Measurements from ENCODE around the gene UBE2J2.
A peak's percentile ranks its signal among the peaks of the same experiment; 100 is the strongest.

UBE2J2 gene

DNA sequence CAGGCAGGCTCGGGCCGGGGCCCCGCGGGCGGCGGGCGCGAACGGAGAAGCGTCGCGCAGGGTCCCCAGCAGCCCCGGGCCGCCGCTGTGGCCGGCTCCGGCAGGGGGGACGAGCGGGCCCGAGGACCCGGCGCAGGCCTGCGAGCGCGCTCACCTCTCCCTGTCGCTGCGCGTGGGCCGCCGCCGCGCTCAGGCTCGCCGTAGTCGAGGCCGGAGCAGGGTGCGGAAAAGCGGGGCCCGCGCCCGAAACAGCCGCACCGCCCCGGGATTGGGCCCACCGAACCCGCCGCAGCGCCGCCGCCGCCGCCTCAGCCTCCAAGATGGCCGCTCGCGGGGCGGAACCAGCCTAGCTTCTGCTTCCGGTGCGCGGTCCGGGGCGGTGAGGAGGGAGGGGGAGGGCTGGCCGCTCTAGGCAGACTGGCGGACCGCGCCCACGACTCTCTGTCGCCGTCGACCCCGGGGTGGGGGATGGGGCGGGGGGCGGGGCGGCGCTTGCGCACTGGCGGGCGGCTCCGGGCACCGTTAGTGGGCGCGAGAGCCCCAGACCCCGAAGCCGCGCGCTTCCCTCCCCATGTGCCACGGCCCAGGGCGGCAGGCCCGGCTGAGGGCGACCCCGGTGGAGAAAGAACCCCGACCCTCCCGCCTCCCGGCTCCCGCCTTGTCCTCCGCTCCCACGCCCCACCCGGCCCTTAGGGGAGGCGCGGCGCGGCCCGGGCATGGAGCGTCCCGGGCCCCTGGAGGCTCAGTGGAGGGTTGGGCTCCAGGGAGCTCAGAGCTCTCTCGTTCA lies at the start of gene UBE2J2:
Gene UBE2J2 (minus strand): TSS at position 343 of the 787 bp plus-strand sequence. CDS start 5,862 bp downstream, outside the sequence.
- DNase-seq (ENCODE audit: extremely low read depth, insufficient read length), result peak; percentile 89
- no peaks in the 10 kb centered on the region for H3K27me3 ChIP-seq (replicated peaks; ENCODE audit: control insufficient read depth, insufficient read depth, low read length)
- no peaks in the 10 kb centered on the region for H3K36me3 ChIP-seq (ENCODE audit: control insufficient read depth, insufficient read depth, low read length)
- H3K4me3 ChIP-seq (replicated peaks; ENCODE audit: low read depth, low read length), result peak within 1 kb of the TSS; percentile 95
- TF ChIP-seq, protein P1, sequence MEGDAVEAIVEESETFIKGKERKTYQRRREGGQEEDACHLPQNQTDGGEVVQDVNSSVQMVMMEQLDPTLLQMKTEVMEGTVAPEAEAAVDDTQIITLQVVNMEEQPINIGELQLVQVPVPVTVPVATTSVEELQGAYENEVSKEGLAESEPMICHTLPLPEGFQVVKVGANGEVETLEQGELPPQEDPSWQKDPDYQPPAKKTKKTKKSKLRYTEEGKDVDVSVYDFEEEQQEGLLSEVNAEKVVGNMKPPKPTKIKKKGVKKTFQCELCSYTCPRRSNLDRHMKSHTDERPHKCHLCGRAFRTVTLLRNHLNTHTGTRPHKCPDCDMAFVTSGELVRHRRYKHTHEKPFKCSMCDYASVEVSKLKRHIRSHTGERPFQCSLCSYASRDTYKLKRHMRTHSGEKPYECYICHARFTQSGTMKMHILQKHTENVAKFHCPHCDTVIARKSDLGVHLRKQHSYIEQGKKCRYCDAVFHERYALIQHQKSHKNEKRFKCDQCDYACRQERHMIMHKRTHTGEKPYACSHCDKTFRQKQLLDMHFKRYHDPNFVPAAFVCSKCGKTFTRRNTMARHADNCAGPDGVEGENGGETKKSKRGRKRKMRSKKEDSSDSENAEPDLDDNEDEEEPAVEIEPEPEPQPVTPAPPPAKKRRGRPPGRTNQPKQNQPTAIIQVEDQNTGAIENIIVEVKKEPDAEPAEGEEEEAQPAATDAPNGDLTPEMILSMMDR (IDR thresholded peaks at IDR 0.05; ENCODE audit: insufficient read depth, low read length, poor library complexity, severe bottlenecking), result peak; percentile 8

DNA sequence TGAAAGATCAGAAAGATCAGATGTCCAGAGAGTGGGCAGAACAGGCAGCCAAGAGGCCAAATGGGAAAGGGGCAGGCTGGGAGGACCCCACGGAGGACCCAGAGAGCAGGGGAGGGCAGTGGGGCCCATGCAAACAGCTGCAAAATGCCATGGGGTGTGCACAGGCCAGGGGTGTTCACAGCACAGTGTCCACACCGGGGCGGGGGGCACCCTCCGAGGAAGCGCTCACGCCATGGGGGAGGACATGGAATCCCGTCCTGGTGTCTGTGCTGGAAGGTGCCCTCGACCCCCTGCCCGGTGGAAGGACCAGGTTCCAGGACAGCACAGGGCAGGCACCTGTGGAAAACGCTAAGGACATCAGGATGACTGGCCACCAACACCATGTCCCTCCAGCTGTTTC lies 49.3 kb upstream of the UBE2J2 start:
- TF ChIP-seq, protein P1 (IDR thresholded peaks at IDR 0.05; ENCODE audit: insufficient read depth, low read length, poor library complexity, severe bottlenecking), result no peak
- no peaks in the 10 kb centered on the region for H3K27me3 ChIP-seq (replicated peaks; ENCODE audit: control insufficient read depth, insufficient read depth, low read length)
- DNase-seq (ENCODE audit: extremely low read depth, insufficient read length), result no peak
- H3K36me3 ChIP-seq (ENCODE audit: control insufficient read depth, insufficient read depth, low read length), result peaks cover 19% of the 10 kb centered on the region
- H3K4me3 ChIP-seq (replicated peaks; ENCODE audit: low read depth, low read length), result no peak overlapping the region; the same call in 1 of the 2 replicates

DNA sequence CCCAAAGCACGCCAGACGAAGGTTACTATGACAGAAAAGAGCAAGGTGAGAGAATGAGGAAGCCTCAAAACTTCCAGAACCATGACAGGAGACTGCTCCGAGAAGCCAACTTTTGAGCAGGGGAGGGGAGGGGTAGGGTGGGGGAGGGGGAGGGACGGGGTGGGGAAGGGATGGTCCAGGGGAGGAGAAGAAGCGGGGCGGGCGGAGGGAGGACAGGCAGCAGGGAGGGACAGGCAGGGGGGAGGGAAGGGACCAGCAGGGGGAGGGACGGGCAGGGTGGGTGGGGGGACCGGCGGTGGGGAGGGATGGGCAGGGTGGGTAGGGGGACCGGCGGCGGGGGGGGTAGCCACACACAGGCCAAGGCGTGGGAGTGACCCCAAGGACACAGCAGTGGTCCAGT lies 48.8 kb upstream of the UBE2J2 start:
- no peak for DNase-seq (ENCODE audit: extremely low read depth, insufficient read length)
- Histone ChIP-seq H3K27me3 (replicated peaks; ENCODE audit: control insufficient read depth, insufficient read depth, low read length) (no peaks in the 10 kb centered on the region), H3K4me3 (replicated peaks; ENCODE audit: low read depth, low read length) (no peak overlapping the region), H3K36me3 (ENCODE audit: control insufficient read depth, insufficient read depth, low read length) (peaks cover 17% of the 10 kb centered on the region)
- TF ChIP-seq, protein P1 (IDR thresholded peaks at IDR 0.05; ENCODE audit: insufficient read depth, low read length, poor library complexity, severe bottlenecking), result no peak

DNA sequence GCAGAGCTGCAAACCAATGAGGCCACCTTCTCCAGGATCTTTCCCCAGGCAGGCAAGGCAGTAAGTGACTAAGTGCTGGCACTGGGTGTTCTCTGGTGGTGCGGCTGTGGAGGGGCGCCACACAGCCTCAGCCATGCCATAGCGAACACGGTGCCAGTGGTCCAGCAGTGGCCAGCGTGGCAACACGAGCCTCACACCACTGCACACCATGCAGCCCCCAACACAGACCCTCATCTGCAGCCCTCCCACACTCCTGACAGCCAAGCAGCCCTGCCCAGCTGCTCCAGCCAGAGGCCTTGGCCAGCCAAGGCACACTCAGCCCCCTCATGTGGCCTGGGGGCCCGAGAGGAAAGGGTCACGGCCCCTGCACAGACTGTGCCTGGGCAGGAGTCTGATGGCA lies 47.8 kb upstream of the UBE2J2 start:
- H3K27me3 ChIP-seq (replicated peaks; ENCODE audit: control insufficient read depth, insufficient read depth, low read length), result no peaks in the 10 kb centered on the region
- TF ChIP-seq, protein P1 (IDR thresholded peaks at IDR 0.05; ENCODE audit: insufficient read depth, low read length, poor library complexity, severe bottlenecking), result no peak
- DNase-seq (ENCODE audit: extremely low read depth, insufficient read length), result no peak
- no peak overlapping the region for H3K4me3 ChIP-seq (replicated peaks; ENCODE audit: low read depth, low read length)
- H3K36me3 ChIP-seq (ENCODE audit: control insufficient read depth, insufficient read depth, low read length), result peaks cover 15% of the 10 kb centered on the region

DNA sequence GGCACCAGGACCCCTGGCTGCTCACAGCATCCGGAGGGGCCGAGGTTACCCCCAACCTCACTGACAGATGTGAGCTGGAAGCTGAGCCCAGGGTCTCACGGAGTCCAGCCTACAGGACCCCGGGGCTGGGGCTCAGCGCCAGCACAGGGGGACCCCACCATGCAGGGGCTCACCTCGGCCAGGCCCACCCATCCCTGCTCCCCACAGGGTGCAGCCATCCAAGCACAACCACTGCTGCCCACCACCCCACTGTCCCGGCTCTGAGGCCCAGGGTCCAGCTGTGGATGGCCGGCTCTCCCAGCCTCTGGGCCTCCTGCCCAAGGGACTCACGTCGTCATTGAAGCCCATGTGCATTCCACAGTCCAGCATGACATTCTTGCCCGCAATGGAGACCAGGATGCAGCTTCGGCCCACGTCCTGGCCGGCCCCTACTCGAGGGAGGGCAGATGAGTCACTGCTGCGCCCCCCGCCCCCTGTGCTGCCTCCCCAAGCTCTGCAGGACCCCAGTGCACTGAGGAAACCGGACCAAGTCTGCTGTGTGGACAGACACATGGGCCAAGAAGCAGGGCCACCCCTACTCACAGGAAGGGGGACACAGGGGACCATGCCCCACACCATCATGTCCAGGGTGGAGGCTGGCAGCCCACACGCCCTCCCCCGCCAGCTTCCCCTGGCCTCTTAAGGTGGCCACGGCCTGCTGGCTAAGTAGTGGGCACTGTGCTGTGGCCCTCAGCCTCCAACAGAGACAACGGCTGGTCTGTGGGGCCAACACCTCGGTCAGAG lies 47.2 kb upstream of the UBE2J2 start:
- DNase-seq (ENCODE audit: extremely low read depth, insufficient read length), result no peak
- Histone ChIP-seq H3K4me3 (replicated peaks; ENCODE audit: low read depth, low read length) (no peak overlapping the region), H3K36me3 (ENCODE audit: control insufficient read depth, insufficient read depth, low read length) (peaks cover 15% of the 10 kb centered on the region), H3K27me3 (replicated peaks; ENCODE audit: control insufficient read depth, insufficient read depth, low read length) (no peaks in the 10 kb centered on the region)
- TF ChIP-seq, protein P1 (IDR thresholded peaks at IDR 0.05; ENCODE audit: insufficient read depth, low read length, poor library complexity, severe bottlenecking), result no peak

All from GM06990 (cell line).